GM12878 (cell line): ENCODE measurements around the gene KRT80. TPM values are rescaled to one million over a fixed set of nuclear protein-coding genes. Genes with fewer than 3 reads are reported as not detected.
A peak's percentile ranks its signal among the peaks of the same experiment; 100 is the strongest.

ENCODE experiments used
- ATAC-seq: fragments of 200-7000 bp; cut with Tn5 transposase; 3 replicates; pipeline ENCODE4 v1.9.1; 2020; ENCODE audit warnings: mild to moderate bottlenecking, moderate library complexity
- BruUV-seq: library from RNA; stranded (reverse); fragments of 400-500 nt; replicated peaks from 2 replicates; lab custom pipeline; 2021; lab: Mats Ljungman, UMichigan
- CTCF ChIA-PET: fragments of 300-600 bp; sonication (Branson Sonifier 250); formaldehyde crosslinking; extraction: SDS; loops from one replicate; lab custom pipeline; 2021; ENCODE audit warnings: inconsistent platforms; lab: Yijun Ruan, JAX
- POLR2A ChIA-PET: fragments of 350-600 bp; formaldehyde crosslinking; extraction: SDS; loops from one replicate; lab custom pipeline; 2021; ENCODE audit warnings: inconsistent platforms; lab: Charles Lee
- RAD21 ChIA-PET: fragments of 300-600 bp; sonication (Branson Sonifier 250); formaldehyde crosslinking; loops from one replicate; lab custom pipeline; 2023; ENCODE audit warnings: antibody characterized with exemption; ENCODE audit not compliant: unreplicated experiment; lab: Charles Lee
- SMC1A ChIA-PET: fragments of 300-600 bp; sonication (Branson Sonifier 250); formaldehyde crosslinking; loops from one replicate; lab custom pipeline; 2023; ENCODE audit not compliant: unreplicated experiment, uncharacterized antibody; lab: Charles Lee
- DNase-seq: peaks from one replicate; pipeline ENCODE4 v3.0.0-alpha.2; 2011; ENCODE audit warnings: low read depth, low spot score
- FAIRE-seq: peaks from 3 replicates; lab custom pipeline; 2011; peaks lifted over from hg19 to GRCh38; lab: Jason Lieb, UNC
- H2AFZ ChIP-seq: 2 replicates; pipeline ENCODE4 v1.6.0; 2011; ENCODE audit warnings: low read depth, low read length, control low read depth; ENCODE audit not compliant: control insufficient read depth
- H3K27ac ChIP-seq: 2 replicates; pipeline ENCODE4 v1.5.1; 2011; ENCODE audit warnings: control low read depth; ENCODE audit not compliant: control insufficient read depth, insufficient read depth
- H3K27me3 ChIP-seq, 2 experiments: replicated peaks in 1 of 2; 2 replicates each; pipeline versions ENCODE4 v1.6.0 to v1.6.1; 2011; ENCODE audit warnings: low read length in 1 of 2; ENCODE audit not compliant: control insufficient read depth in 2 of 2, insufficient read depth in 2 of 2
- H3K36me3 ChIP-seq, 2 experiments: 2 replicates each; pipeline ENCODE4 v1.5.1; 2011; ENCODE audit warnings: low read length in 1 of 2; ENCODE audit not compliant: control insufficient read depth in 2 of 2, insufficient read depth in 2 of 2
- H3K4me1 ChIP-seq: 2 replicates; pipeline ENCODE4 v1.6.1; 2011; ENCODE audit warnings: mild to moderate bottlenecking, low read length, moderate library complexity, mixed read lengths; ENCODE audit not compliant: control insufficient read depth, insufficient read depth
- H3K4me2 ChIP-seq: 2 replicates; pipeline ENCODE4 v1.6.0; 2011; ENCODE audit warnings: control low read depth; ENCODE audit not compliant: control insufficient read depth, insufficient read depth
- H3K4me3 ChIP-seq: fragments of 200-600 bp; sonication (generic); 2 replicates; pipeline ENCODE4 v1.5.1; 2016
- H3K79me2 ChIP-seq: 2 replicates; pipeline ENCODE4 v1.6.0; 2011; ENCODE audit warnings: low read length; ENCODE audit not compliant: control insufficient read depth, insufficient read depth
- H3K9ac ChIP-seq: 2 replicates; pipeline ENCODE4 v1.8.0; 2011; ENCODE audit warnings: low read length, control low read depth, mixed read lengths; ENCODE audit not compliant: control insufficient read depth, insufficient read depth
- H3K9me3 ChIP-seq: replicated peaks from 3 replicates; pipeline ENCODE4 v1.5.1; 2011; ENCODE audit warnings: mild to moderate bottlenecking, low read length; ENCODE audit not compliant: control insufficient read depth, insufficient read depth
- H4K20me1 ChIP-seq: 2 replicates; pipeline ENCODE4 v1.6.0; 2011; ENCODE audit not compliant: control insufficient read depth, insufficient read depth
- JUNB ChIP-seq: IDR thresholded peaks from 2 replicates; pipeline ENCODE4 v1.6.1; 2016; ENCODE audit warnings: antibody characterized with exemption, mild to moderate bottlenecking
- NKRF ChIP-seq: fragments of 450-650 bp; conservative IDR thresholded peaks from 2 replicates; pipeline ENCODE4 v1.6.1; 2017; ENCODE audit warnings: mild to moderate bottlenecking, moderate library complexity
- PRDM15 ChIP-seq: fragments of 450-650 bp; formaldehyde crosslinking; IDR thresholded peaks from 2 replicates; pipeline ENCODE4 v1.4.0; 2020; ENCODE audit warnings: mild to moderate bottlenecking, moderate library complexity
- STAT1 ChIP-seq: fragments of 450-650 bp; conservative IDR thresholded peaks from 2 replicates; pipeline ENCODE4 v1.6.1; 2014; ENCODE audit warnings: antibody characterized with exemption, mild to moderate bottlenecking
- ZBED1 ChIP-seq: IDR thresholded peaks from 2 replicates; pipeline ENCODE4 v1.6.1; 2016; ENCODE audit warnings: borderline replicate concordance
- ZNF217 ChIP-seq: fragments of 450-650 bp; IDR thresholded peaks from 2 replicates; pipeline ENCODE4 v1.6.1; 2017; ENCODE audit warnings: antibody characterized with exemption, mild to moderate bottlenecking
- ZZZ3 ChIP-seq: IDR thresholded peaks from 2 replicates; pipeline ENCODE4 v1.6.1; 2011; ENCODE audit warnings: low read depth; ENCODE audit not compliant: control insufficient read depth, insufficient read length
- WGBS: methylation state at CpG from one replicate; pipeline ENCODE4 v1.1.6; 2016; ENCODE audit warnings: low lambda C conversion rate; ENCODE audit not compliant: insufficient replicate concordance, insufficient coverage; ENCODE audit errors: missing lambda C conversion rate; 5-methylcytosine and 5-hydroxymethylcytosine counted together
- in situ Hi-C: fragments of 300-500 bp; cut with MboI; formaldehyde crosslinking; loops from 9 replicates; pipeline ENCODE4 v1.14.3; 2018; ENCODE audit warnings: mixed read lengths
- intact Hi-C: fragments of 100-400 bp; cut with micrococcal nuclease; formaldehyde crosslinking; loops from one replicate; pipeline ENCODE4 v1.14.2; 2022; ENCODE audit not compliant: unreplicated experiment
- polyA plus RNA-seq, 11 experiments: library from polyadenylated mRNA; depleted of rRNA in 4 of 11; unstranded in 6 of 11; stranded (reverse) in 5 of 11; fragments of >200 nt; fragmentation: Nextera tagmentation in 4 of 11; fragmentation: Illumina TruSeq in 1 of 11; extraction: Ambion mirVana in 4 of 11; extraction: Trizol in 1 of 11; gene quantifications; 1 replicate in 1 of 11; 2 replicates in 10 of 11; pipeline versions ENCODE4 v1.2.1 to v1.2.3, GENCODE V29; 2011 to 2016; ENCODE audit warnings: inconsistent platforms in 2 of 11, missing spikeins in 2 of 11, low read depth in 1 of 11
- total RNA-seq, 4 experiments: library from RNA; depleted of rRNA in 3 of 4; stranded (reverse); fragments of >200 nt in 3 of 4; fragmentation: Illumina TruSeq in 1 of 4; extraction: Trizol in 1 of 4; gene quantifications; 2 replicates each; pipeline versions ENCODE4 v1.2.1 to v1.2.3, GENCODE V29; 2013 to 2021

The KRT80 gene
- total and polyA plus RNA-seq, 10 of the 15 experiments (the other 5 are each of a cell fraction or from before 2014, with no cell fraction given): 0.01 TPM; not detected in 9

- POLR2A ChIA-PET: interaction anchor here (0.6 to 2.5 kb wide), 5 partner anchors 42 to 760 kb away, joined by 3 to 12 read pairs (median 5); no protein-coding TSS in a partner anchor
- H3K4me1 ChIP-seq: peaks cover 46% of the 10 kb centered on the region
Measured at GRCh38 chr12:52123487-52124186, 68.2 kb downstream of the KRT80 start.

More at GRCh38 chr12:52123487-52124186, 68.2 kb downstream of the KRT80 start:
- ChIA-PET CTCF (interaction anchor here (0.6 to 10.3 kb wide), 18 partner anchors 9 to 764 kb away, joined by 3 to 241 read pairs (median 4); no protein-coding TSS in a partner anchor), RAD21 (interaction anchor here (0.7 to 5.8 kb wide), 10 partner anchors 13 to 204 kb away, joined by 3 to 86 read pairs (median 4); partner anchors contain the start of gene ATG101), SMC1A (interaction anchor here (0.7 to 11.3 kb wide), 5 partner anchors 29 to 152 kb away, joined by 3 to 320 read pairs (median 5); no protein-coding TSS in a partner anchor)
- in situ Hi-C loops (loop anchor here (5.0 kb wide), 1 partner anchor 96 kb away; no protein-coding TSS in a partner anchor), intact Hi-C loops (no loop called here)
- H3K27me3 ChIP-seq: no peaks in the 10 kb centered on the region
- H3K27ac ChIP-seq: no peak overlapping the region
- no peak for DNase-seq
- no peak for FAIRE-seq
- H3K4me3 ChIP-seq: no peak overlapping the region
- no peaks in the 10 kb centered on the region for H4K20me1 ChIP-seq
- H3K9me3 ChIP-seq: no peaks in the 10 kb centered on the region
- TF ChIP-seq JUNB: no peak
- TF ChIP-seq STAT1: no peak
- TF ChIP-seq ZZZ3: no peak
- TF ChIP-seq ZNF217: no peak
- TF ChIP-seq NKRF: no peak
- no peak for TF ChIP-seq ZBED1
- no peak for TF ChIP-seq PRDM15 (CRISPR knock-in tag)
- H3K4me2 ChIP-seq: 0 out of 2 replicates have a peak overlapping the region, but pooled peaks have one; percentile 17
- BruUV-seq: no TSS peak
- no peak overlapping the region for H3K9ac ChIP-seq
- 43% methylated on average over 8 of the region's 8 CpGs for WGBS
- ATAC-seq: peak; percentile 6; the same call in 1 of the 3 replicates
- no peaks in the 10 kb centered on the region for H3K36me3 ChIP-seq
- H3K79me2 ChIP-seq: no peaks in the 10 kb centered on the region
- H2AFZ ChIP-seq: no peak overlapping the region; the same call in none of the 2 replicates
